GM13977 (cell line): Measurements from ENCODE around the gene EHMT1.

Source experiments
- DNase-seq: peaks from one replicate; pipeline ENCODE4 v3.0.0; 2012; ENCODE audit warnings: low spot score
- in situ Hi-C: fragments of 300-500 bp; cut with MboI; formaldehyde crosslinking; loops from one replicate; pipeline ENCODE4 v1.12.0; 2022; ENCODE audit warnings: low sequenced_read_pairs, low pct_unique_long_range_greater_than_20kb, mixed read lengths, inconsistent platforms; ENCODE audit not compliant: unreplicated experiment
- TF ChIP-seq, protein P1 (sequence below): IDR thresholded peaks from 2 replicates; pipeline ENCODE4 v1.5.1; 2012; ENCODE audit warnings: mild to moderate bottlenecking, control low read depth; ENCODE audit not compliant: insufficient read depth; ENCODE audit errors: extremely low read depth, missing control alignments

EHMT1 gene

DNA sequence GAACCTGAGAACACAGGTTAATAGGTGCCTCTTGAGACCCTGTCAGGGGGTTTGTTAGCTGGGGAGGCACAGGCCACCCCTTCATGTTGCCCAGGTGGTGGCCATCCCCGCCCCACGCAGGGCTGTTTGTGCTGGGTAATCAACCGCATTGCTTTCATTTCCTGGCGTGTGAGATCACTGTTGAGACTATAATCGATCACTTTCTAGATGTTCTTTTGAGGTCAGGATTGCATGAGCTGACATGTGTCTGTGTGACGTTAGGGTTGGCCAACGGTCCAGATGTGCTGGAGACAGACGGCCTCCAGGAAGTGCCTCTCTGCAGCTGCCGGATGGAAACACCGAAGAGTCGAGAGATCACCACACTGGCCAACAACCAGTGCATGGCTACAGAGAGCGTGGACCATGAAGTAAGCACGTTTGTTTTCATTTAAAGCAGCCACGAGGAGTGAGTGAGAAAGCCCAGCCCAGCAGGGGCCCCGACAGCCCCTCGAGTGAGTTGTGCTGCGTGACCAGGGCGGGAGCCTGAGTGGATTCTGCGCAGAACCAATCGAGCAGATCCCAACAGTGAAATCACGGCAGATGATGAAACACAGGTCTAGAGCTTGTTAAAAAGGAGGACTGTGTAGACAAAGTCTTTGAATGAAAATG lies 143.7 kb downstream of the EHMT1 start:
- TF ChIP-seq, protein P1, sequence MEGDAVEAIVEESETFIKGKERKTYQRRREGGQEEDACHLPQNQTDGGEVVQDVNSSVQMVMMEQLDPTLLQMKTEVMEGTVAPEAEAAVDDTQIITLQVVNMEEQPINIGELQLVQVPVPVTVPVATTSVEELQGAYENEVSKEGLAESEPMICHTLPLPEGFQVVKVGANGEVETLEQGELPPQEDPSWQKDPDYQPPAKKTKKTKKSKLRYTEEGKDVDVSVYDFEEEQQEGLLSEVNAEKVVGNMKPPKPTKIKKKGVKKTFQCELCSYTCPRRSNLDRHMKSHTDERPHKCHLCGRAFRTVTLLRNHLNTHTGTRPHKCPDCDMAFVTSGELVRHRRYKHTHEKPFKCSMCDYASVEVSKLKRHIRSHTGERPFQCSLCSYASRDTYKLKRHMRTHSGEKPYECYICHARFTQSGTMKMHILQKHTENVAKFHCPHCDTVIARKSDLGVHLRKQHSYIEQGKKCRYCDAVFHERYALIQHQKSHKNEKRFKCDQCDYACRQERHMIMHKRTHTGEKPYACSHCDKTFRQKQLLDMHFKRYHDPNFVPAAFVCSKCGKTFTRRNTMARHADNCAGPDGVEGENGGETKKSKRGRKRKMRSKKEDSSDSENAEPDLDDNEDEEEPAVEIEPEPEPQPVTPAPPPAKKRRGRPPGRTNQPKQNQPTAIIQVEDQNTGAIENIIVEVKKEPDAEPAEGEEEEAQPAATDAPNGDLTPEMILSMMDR: no peak
- in situ Hi-C loops: no loop called here
- peak; percentile 82 for DNase-seq

DNA sequence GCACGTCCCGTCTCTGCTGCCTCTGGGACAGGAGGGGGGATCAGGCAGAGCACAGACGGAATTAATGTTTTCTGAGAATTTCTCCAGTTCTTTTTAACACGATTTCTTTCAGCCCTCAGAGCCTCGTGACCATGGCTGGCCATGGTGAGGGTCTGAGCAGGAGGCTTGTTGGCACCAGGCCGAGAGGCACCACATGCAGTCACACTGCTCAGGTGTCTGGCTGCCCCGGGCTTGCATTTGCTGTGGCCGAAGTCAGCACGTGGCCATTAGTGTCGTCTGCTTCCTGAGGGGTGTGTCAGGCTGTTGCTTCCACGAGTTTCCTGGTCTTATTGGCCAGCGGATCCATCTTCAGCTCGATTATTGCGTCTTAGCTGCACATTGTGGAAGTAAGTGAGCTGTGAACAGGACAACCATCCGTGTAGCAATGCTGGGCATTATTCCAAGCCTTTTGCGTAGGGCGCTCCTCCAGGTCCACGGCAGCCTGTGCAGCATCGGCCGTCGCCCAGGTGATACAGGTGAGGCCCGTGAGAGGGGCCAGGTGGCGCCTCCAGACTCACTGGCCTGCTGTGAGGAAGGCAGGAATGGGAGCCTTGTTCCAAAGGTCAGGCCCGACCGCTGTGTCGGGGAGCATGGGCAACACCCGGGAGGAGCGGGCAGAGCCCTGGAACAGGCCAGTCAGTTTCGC lies 144.6 kb downstream of the EHMT1 start:
- DNase-seq: no peak
- in situ Hi-C loops: no loop called here
- TF ChIP-seq, protein P1: no peak

DNA sequence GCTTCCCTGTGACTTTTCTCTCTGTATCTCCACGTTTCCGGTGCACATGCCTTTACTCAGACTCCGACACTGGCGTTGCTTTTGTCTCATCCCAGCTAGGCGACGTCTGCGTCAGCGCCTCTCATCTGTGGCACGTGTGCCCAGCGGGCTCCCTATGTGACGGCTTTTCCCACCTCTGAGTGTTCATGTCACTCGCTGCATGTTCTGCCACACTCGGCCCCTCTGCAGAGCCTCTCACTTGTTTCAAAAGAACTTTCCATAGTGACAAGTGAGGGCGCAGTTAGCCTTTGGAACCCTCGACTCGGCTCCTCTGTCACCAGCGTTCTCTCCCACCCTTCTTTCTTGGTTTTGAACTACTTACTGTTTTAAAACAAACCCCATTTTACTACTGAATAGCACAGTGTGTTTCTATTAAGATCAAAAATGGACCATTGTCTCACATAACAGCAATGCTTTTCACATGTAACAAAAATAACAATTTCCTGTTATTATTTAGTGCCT lies 145.4 kb downstream of the EHMT1 start:
- DNase-seq: no peak
- in situ Hi-C loops: no loop called here

DNA sequence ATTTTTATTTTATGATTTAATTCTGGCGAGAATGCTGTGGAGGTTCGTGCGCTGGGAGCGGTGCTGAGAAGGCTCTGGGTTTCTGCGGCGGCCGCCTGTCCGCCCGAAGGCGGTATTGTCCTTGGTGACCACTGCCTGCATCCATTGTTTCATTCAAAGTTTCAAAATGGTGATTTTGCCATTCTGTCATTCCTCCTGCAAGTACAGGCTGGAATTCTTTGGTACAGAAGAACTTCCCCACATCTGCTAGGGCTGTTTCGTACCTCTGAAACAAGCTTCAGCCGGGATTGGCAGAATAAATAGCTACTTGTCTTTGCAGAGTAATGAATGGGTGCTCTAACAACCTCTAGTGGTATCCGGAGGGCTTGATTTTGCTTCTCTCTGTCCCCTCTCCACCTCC lies 146.2 kb downstream of the EHMT1 start:
- DNase-seq: no peak
- TF ChIP-seq, protein P1: no peak
- in situ Hi-C loops: no loop called here

More for the DNA sequence above, 145.4 kb downstream of the EHMT1 start:
- TF ChIP-seq, protein P1: no peak

DNA sequence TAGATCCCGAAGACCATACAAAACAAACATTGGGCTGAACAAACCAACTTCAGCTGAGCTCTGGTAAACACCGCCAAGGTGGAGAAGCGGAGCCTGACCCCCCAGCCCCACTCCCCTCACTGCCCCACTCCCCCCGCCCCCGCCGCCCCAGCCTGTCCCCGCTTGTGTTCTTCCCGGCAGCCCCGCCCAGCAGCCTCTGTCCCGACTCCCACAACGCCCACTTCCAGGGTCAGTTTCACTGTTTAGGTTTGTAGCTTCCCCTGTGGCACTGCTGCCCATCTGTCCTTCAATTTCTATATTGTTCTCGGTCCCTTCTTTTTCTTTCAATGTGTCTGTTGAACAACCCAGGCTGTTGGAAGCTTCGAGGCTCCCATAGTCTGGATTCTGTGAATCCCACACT lies 146.7 kb downstream of the EHMT1 start:
- DNase-seq: no peak
- in situ Hi-C loops: no loop called here
- TF ChIP-seq, protein P1: no peak

DNA sequence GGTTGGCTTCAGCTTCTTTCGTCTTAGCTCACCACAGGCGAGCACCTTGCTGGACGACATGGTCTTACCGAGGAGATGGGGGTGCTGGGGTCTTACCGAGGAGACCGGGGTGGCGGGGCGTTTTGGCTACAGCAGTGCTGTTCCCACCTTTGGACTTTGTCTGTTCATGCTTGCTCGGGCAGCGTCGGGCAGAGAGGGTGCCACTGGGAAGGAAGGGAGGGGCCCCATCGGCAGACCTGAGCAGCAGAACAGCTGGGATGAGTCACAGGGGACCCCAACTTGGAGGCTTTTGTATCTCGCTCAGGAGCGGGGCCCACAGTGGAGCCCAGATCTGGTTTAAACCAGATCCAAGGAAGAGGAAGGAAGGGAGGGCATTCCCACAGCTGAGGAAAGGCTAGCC lies 152.8 kb downstream of the EHMT1 start:
- TF ChIP-seq, protein P1: no peak
- in situ Hi-C loops: no loop called here
- DNase-seq: no peak
